Measurements from ENCODE around the gene CHD5. TPM values are rescaled to one million over a fixed set of nuclear protein-coding genes. Genes with fewer than 3 reads are reported as not detected.

CHD5 gene
- total RNA-seq, 1 experiment from 2014 or later = 1.6 TPM

- Histone ChIP-seq H3K56ac (ENCODE audit: insufficient read length, low read depth, low read length) (no peak overlapping the region), H3K23ac (ENCODE audit: insufficient read length, low read depth, low read length) (no peak overlapping the region), H3K79me1 (ENCODE audit: insufficient read depth, low read depth, low read length, poor library complexity, severe bottlenecking) (no peaks in the 10 kb centered on the region), H3K79me2 (ENCODE audit: insufficient read depth, low read length) (no peaks in the 10 kb centered on the region), H4K20me1 (ENCODE audit: control insufficient read depth, insufficient read depth, insufficient read length) (no peaks in the 10 kb centered on the region), H2BK15ac (ENCODE audit: low read depth, low read length) (no peak overlapping the region), H3T11ph (ENCODE audit: low read length) (no peak overlapping the region), H3K4me1 (ENCODE audit: insufficient read depth, low read length) (no peaks in the 10 kb centered on the region), H2BK5ac (ENCODE audit: insufficient read length, low read length) (no peak overlapping the region), H3K14ac (ENCODE audit: insufficient read depth, low read length) (no peak overlapping the region), H3K18ac (ENCODE audit: insufficient read length, low read depth, low read length) (no peak overlapping the region), H2AFZ (ENCODE audit: low read length) (no peak overlapping the region), H2BK12ac (ENCODE audit: insufficient read length, low read depth, low read length) (no peak overlapping the region), H3K23me2 (ENCODE audit: insufficient read length, low read depth, low read length, poor library complexity, severe bottlenecking) (no peaks in the 10 kb centered on the region), H4K8ac (replicated peaks; ENCODE audit: insufficient read length, low read depth, low read length) (no peak overlapping the region), H3K9me3 (ENCODE audit: control insufficient read depth, low read depth, low read length) (no peaks in the 10 kb centered on the region), H4K91ac (ENCODE audit: insufficient read length, low read depth, low read length) (no peak overlapping the region), H3K9ac (ENCODE audit: extremely low read depth, insufficient read length, low read length) (no peak overlapping the region), H2BK120ac (ENCODE audit: low read depth, low read length, poor library complexity, severe bottlenecking) (no peak overlapping the region), H2BK20ac (ENCODE audit: low read depth, low read length, poor library complexity, severe bottlenecking) (no peak overlapping the region), H2AK5ac (ENCODE audit: insufficient read length, low read length) (no peak overlapping the region), H3K4ac (ENCODE audit: low read depth, low read length) (no peak overlapping the region), H3K27ac (ENCODE audit: insufficient read length, low read depth, low read length) (no peak overlapping the region), H4K5ac (ENCODE audit: insufficient read length, low read depth, low read length) (no peak overlapping the region), H3K4me2 (ENCODE audit: insufficient read depth, insufficient read length, low read length) (no peak overlapping the region), H3K27me3 (ENCODE audit: insufficient read depth, low read length) (no peaks in the 10 kb centered on the region)
- TF ChIP-seq CTCF (conservative IDR thresholded peaks at IDR 0.05) = no peak
- H3K4me3 Mint-ChIP-seq = no peak overlapping the region
- H3K9me3 Mint-ChIP-seq = peaks cover 4% of the 10 kb centered on the region in 2 experiments; a peak in 2 of 5 replicates
- peak overlapping the region in 1 of 3 experiments; percentile 43; a peak in 1 of 7 replicates for H3K27ac Mint-ChIP-seq
- H3K27me3 Mint-ChIP-seq (ENCODE audit: low read depth) = peaks cover 18% of the 10 kb centered on the region
- no CpG with 5 or more reads among the region's 17 CpGs for WGBS (ENCODE audit: extremely low coverage, insufficient read length, low lambda C conversion rate)
- H3K36me3 Mint-ChIP-seq (ENCODE audit: insufficient read depth in 1 of 3, low read depth in 3 of 3) = no peaks in the 10 kb centered on the region; a peak in 1 of 7 replicates
- no peak for DNase-seq
- H3K4me1 Mint-ChIP-seq = peaks cover 3 to 7% of the 10 kb centered on the region in 2 experiments; a peak in 2 of 4 replicates
Observed at GRCh38 chr1:6121651-6122370, 58.3 kb downstream of the CHD5 start.
